ENCODE measurements around the gene SEC16A. TPM values are rescaled to one million over a fixed set of nuclear protein-coding genes. Genes with fewer than 3 reads are reported as not detected.

The SEC16A gene
- total RNA-seq, 2 donors from 2014 or later: 32.6 to 41.6 TPM

GRCh38 chr9:136404801-136405136 lies 78.1 kb downstream of the SEC16A start:
- no peaks in the 10 kb centered on the region for H3K9me3 ChIP-seq
- no peak for DNase-seq (ENCODE audit: low spot score)
- H3K27me3 ChIP-seq: no peaks in the 10 kb centered on the region
- peaks cover 0 to 19% of the 10 kb centered on the region in 2 donors for H3K4me1 ChIP-seq
- peaks cover 25% of the 10 kb centered on the region for H3K36me3 ChIP-seq
- H3K27ac ChIP-seq: no peak overlapping the region
- no peak overlapping the region for H3K4me3 ChIP-seq
- TF ChIP-seq CTCF (IDR thresholded peaks at IDR 0.05): no peak

GRCh38 chr9:136403915-136404800 lies 78.7 kb downstream of the SEC16A start:
- Histone ChIP-seq H3K4me3 (no peak overlapping the region), H3K9me3 (no peaks in the 10 kb centered on the region), H3K36me3 (peaks cover 25% of the 10 kb centered on the region), H3K27ac (no peak overlapping the region), H3K27me3 (no peaks in the 10 kb centered on the region), H3K4me1 (peaks cover 0 to 17% of the 10 kb centered on the region in 2 donors)
- no peak for DNase-seq (ENCODE audit: low spot score)
- no peak for TF ChIP-seq CTCF (IDR thresholded peaks at IDR 0.05)

- no peak for DNase-seq (ENCODE audit: low spot score)
- TF ChIP-seq CTCF (IDR thresholded peaks at IDR 0.05): no peak
- Histone ChIP-seq H3K27ac (no peak overlapping the region), H3K36me3 (peaks cover 25% of the 10 kb centered on the region), H3K4me3 (no peak overlapping the region), H3K27me3 (no peaks in the 10 kb centered on the region), H3K9me3 (no peaks in the 10 kb centered on the region), H3K4me1 (peaks cover 0 to 17% of the 10 kb centered on the region in 2 donors)
These were observed 79.3 kb downstream of the SEC16A start for GRCh38 chr9:136403538-136403914.

- TF ChIP-seq CTCF (IDR thresholded peaks at IDR 0.05): no peak
- Histone ChIP-seq H3K9me3 (no peaks in the 10 kb centered on the region), H3K27ac (no peak overlapping the region), H3K36me3 (peaks cover 19% of the 10 kb centered on the region), H3K4me3 (no peak overlapping the region), H3K4me1 (peaks cover 0 to 21% of the 10 kb centered on the region in 2 donors), H3K27me3 (no peaks in the 10 kb centered on the region)
- DNase-seq (ENCODE audit: low spot score): no peak
These were observed 80.8 kb downstream of the SEC16A start for GRCh38 chr9:136402067-136402466.

- no peak for TF ChIP-seq CTCF (IDR thresholded peaks at IDR 0.05)
- H3K4me3 ChIP-seq: no peak overlapping the region
- no peaks in the 10 kb centered on the region for H3K9me3 ChIP-seq
- peaks cover 14% of the 10 kb centered on the region for H3K36me3 ChIP-seq
- H3K4me1 ChIP-seq: peaks cover 0 to 21% of the 10 kb centered on the region in 2 donors
- DNase-seq (ENCODE audit: low spot score): no peak
- no peaks in the 10 kb centered on the region for H3K27me3 ChIP-seq
- H3K27ac ChIP-seq: no peak overlapping the region
These were observed 81.5 kb downstream of the SEC16A start for GRCh38 chr9:136401173-136401922.
